GM10847 (cell line): ENCODE measurements around the gene FTSJ1.

Experiments used
- POLR2A ChIP-seq: IDR thresholded peaks from 2 replicates; pipeline ENCODE4 v1.6.1; 2011; ENCODE audit not compliant: insufficient read length; ENCODE audit errors: extremely low read depth

Gene FTSJ1

DNA sequence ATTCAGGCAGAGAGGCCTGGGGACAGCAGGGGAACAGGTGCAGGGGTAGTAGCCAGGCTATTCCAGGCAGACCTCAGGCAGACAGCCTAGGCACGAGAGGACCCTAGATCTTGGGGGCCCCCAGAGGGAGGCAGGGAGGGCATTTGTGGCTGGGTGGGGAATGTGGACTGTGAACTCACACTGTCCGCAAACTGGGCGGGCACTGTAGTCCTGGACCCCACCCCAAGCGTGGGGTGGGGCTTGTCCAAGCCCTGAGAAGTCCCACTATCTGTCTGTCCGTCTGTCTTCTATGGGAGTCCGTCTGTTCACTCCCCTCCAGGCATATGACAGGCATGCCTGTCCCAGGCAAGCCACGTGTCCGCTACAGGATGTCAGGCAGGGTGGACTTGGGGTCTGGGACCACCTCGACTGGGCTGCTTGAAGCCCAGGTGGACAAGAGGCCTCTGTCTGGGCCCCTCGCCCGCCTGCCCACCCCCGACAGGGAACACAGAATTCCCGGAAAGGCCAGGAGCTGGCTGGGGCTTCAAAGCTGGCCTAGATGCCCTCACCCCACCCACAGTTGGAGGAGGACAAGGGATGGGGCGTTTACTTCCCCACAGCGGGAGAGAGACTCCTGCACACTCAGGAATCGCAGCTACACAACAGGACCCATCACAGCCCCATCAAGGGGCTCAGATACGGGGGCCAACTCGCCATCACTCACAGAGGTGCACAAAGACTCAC is 5.7 kb upstream of the FTSJ1 start, which contains the start of gene SLC38A5:
Gene SLC38A5 (minus strand): TSS at position 151 of the 723 bp plus-strand sequence. CDS start 2,336 bp downstream, outside the sequence.
- no peak for TF ChIP-seq POLR2A

- no peak for TF ChIP-seq POLR2A
These were observed 5.2 kb upstream of the FTSJ1 start for GRCh38 chrX:48470833-48471118.

- TF ChIP-seq POLR2A = no peak
These were observed 4.5 kb upstream of the FTSJ1 start for GRCh38 chrX:48471504-48471903.

GRCh38 chrX:48472225-48472624 is 3.8 kb upstream of the FTSJ1 start:
- no peak for TF ChIP-seq POLR2A

- TF ChIP-seq POLR2A = no peak
These were observed 2.9 kb upstream of the FTSJ1 start for GRCh38 chrX:48472851-48473703.

DNA sequence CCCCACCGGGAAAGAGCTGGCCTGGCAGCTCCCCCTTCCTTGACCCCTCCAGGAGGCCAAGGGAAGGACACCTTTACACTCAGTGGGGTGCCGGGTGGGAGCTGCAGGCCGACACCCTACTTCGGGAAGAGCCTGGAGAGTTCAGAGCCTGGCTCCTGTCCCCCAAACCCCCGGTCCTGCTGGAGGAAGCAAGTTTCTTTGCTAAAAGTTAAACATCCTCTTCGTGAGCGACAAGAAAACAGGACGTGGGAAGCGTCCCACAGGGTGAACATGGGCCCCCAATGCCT is 2.4 kb upstream of the FTSJ1 start:
- TF ChIP-seq POLR2A = no peak

DNA sequence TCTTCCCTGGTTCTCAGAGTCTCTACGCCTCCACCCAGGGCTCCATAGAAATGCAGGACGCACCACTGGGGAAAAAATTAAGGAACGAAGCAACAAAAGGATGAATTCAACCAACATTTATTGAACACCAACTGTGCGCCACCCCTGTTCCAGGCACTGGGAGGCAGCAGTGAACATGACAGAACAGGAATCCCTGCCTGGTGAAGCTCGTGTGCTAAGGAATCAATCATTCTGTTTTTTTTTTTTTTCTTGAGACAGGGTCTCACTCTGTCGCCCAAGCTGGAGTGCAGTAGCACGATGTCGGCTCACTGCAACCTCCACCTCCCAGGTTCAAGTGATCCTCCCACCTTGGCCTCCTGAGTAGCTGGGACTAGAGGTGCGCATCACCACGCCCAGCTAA is 1.9 kb upstream of the FTSJ1 start:
- TF ChIP-seq POLR2A = no peak

DNA sequence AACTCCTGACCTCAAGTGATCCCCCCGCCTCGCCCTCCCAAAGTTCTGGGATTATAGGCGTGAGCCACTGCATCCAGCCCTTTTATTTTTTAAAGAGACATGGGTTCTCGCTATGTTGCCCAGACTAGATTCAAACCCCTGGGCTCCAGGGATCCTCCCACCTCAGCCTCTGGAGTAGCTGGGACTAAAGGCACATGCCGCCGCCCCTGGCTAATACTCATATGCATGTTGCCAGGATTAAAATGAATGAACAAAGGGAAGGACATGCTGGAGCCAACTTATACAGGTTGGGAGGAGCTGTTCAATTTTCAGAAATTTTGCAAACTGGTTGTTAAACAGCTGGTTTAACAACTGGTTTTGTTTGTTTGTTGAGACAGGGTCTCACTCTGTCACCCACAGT is 1.4 kb upstream of the FTSJ1 start:
- no peak for TF ChIP-seq POLR2A

- TF ChIP-seq POLR2A = no peak
These were observed 703 bp upstream of the FTSJ1 start for GRCh38 chrX:48475296-48475695.

- TF ChIP-seq POLR2A = no peak
These were observed 920 bp downstream of the FTSJ1 start for GRCh38 chrX:48476919-48477318.

DNA sequence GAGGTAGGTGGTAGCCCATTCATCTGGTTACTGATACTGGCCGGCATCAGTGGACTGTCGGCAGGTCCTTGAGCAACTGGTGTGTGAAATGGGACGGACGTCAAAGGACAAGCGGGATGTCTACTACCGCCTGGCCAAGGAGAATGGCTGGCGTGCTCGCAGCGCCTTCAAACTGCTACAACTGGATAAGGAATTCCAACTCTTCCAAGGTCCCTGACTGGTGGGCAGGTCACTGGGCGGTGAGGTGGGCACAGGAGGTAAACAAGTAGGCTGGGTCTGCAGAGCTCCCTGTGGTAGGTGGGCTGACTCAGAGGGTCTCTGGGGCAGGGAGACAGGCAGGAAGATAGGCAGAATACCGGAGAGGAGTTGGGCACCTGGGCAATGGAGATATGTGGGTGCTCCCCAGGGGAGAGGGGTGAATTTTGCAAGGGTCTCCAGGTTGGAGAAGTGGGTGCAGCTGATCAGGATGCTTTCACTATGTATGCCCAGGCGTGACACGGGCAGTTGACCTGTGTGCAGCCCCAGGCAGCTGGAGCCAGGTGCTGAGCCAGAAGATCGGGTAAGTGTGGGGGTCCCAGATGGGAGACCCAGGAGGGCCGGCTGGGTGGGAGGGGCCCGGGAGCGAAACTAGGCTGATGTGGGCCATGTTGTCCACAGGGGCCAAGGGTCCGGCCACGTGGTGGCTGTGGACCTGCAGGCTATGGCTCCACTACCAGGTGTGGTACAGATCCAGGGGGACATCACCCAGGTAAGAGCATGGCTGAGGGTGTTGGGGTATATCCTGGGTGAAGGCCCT is 2.2 kb downstream of the FTSJ1 start:
- TF ChIP-seq POLR2A = no peak

GRCh38 chrX:48478806-48479205 is 2.8 kb downstream of the FTSJ1 start:
- TF ChIP-seq POLR2A = no peak

GRCh38 chrX:48480142-48480541 is 4.1 kb downstream of the FTSJ1 start:
- TF ChIP-seq POLR2A = no peak

GRCh38 chrX:48480583-48480982 is 4.6 kb downstream of the FTSJ1 start:
- TF ChIP-seq POLR2A = no peak

GRCh38 chrX:48482526-48482925 is 6.5 kb downstream of the FTSJ1 start:
- TF ChIP-seq POLR2A = no peak

DNA sequence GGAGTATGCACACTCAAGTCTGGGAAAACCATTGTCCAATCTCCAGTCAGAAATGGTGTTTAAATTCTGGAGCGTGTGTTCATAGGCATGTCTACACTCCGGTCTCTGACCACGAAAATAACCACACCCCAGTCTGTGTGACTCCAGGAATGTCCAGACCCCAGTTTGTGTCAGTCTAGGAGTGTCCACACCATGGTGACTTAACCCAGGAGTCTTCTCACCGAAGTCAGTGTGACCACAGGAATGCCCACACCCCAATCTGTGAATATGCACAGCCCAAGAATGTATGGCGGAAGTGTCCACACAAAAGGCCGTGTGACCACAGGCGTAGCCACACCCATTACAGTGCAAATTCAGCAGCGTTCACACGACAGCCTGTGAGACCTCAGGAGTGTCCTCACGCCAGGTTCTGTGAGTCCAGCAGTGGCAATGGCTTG is 11.4 kb downstream of the FTSJ1 start:
- no peak for TF ChIP-seq POLR2A

- TF ChIP-seq POLR2A = no peak
These were observed 12.0 kb downstream of the FTSJ1 start for GRCh38 chrX:48488034-48488433.

DNA sequence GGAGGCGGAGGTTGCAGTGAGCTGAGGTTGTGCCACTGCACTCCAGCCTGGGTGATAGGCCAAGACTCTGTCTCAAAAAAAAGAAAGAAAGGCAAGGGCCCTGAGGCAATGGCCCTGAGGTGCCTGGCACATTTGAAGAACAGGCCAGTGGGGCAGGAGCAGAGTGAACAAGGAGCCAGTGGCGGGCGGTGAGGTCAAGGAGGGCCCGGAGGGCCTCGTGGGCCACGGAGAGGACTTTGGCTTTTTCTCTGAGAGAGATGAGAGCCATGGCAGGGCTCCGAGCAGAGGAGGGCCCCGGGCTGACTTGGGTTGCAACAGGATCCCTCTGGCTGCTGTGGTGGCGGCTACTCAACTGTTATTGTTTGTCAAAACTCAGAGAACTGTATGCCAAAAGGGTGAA is 13.3 kb downstream of the FTSJ1 start:
- TF ChIP-seq POLR2A = no peak
